GM18508 (cell line): ENCODE measurements around the gene DNM3.

Source experiments
- ATAC-seq: cut with Tn5 transposase; IDR thresholded peaks from one replicate; pipeline ENCODE4 v1.9.1; 2021; ENCODE audit warnings: moderate number of reproducible peaks; ENCODE audit not compliant: insufficient read depth, unreplicated experiment

DNM3 gene

GRCh38 chr1:172203135-172203823 is 362.0 kb downstream of the DNM3 start:
- ATAC-seq = no peak

DNA sequence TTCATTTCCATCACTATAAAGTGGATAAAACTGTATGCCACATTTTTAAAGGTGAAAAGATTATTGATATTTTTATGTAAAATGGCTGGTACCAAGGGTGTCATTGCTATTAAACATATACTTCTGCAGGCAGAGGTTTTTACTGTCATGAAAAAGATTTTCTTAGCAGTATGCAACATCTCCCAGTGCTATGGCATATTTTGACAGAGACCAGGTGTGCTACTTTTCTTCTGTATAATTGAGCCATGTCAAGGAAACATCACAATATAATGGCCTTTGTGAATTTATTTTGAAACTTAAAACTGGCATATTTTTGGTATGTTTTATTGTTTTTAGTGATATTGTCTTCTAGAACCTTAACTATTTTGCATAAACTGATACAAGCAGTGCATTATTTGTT is 362.6 kb downstream of the DNM3 start:
- ATAC-seq = no peak

- ATAC-seq = no peak
Observed at GRCh38 chr1:172206256-172206655, 365.0 kb downstream of the DNM3 start.

DNA sequence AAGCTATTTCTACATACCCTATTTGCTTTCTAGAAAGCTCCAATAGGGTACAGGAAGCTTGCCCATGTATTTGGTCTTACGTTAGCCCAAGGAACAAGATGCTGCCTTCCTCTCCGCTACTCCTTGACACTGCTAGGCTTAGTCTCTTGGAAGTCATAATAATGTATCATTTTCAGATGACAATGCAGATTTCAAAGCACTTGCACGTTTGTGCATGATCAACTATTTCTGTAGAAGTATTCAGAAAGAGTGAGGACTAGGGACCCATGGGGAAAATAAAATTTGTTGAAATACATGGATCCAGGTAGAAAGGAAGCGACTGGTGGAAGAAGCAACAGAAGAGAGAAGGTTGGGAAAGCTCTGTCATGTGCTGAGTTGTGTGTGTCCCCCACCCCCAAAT is 367.3 kb downstream of the DNM3 start:
- ATAC-seq = no peak

GRCh38 chr1:172211221-172211620 is 369.9 kb downstream of the DNM3 start:
- no peak for ATAC-seq

DNA sequence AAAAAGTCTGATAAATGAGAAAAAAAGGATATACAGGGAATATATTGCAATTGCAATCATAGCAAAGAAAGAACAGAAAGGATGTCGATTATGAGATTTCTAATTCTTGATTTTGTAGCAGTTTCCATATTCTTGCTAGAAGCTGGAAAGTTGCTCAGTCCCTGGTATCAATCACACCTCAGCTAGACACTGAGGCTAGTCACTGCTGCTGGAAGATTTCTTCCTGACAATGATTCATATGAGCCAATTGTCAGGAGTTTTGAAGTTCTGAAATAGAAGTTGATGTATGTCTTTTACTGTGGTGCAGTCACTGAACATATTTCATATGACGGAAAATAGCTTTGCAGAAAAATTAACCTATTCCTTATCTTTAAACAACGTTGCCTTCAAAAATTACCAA is 370.8 kb downstream of the DNM3 start:
- no peak for ATAC-seq

- no peak for ATAC-seq
Observed at GRCh38 chr1:172215006-172215405, 373.7 kb downstream of the DNM3 start.

DNA sequence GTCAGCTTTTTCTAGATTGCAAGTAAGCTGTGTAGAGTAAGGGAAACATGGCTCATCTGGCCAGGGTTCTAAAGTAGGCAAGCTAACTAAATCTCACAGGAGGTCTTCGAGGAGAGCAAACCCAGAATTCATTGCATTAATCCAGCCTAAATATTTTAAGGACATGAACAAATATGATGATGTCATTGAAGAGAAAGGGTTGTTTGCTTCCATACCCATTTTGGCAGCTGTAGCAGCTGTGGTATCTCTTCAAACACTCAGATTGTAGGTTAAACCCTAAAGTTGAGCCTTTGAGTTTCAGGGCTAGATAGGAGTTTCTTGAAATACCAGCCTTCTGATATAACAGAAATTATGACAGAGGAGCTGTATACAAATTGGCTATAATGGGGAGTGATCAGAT is 378.7 kb downstream of the DNM3 start:
- ATAC-seq = no peak

DNA sequence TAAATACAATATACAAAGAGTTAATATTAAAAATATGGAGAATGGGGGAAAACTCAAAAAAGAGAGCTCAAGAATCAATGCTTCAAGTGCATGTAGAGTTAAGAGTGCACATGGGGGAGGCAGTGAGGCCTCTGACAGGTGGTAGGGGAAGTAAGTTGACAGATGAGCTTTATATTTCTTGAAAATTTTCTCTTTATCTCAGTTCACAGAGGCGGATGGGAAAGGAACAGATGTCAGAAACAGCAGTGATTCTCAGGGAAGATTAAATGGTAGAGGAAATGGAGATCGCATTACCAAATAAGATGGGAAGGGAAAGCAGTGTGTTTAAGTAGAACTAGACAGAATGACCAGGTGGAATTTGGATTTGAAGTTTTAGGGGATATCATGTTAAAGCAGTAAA is 379.1 kb downstream of the DNM3 start:
- no peak for ATAC-seq

DNA sequence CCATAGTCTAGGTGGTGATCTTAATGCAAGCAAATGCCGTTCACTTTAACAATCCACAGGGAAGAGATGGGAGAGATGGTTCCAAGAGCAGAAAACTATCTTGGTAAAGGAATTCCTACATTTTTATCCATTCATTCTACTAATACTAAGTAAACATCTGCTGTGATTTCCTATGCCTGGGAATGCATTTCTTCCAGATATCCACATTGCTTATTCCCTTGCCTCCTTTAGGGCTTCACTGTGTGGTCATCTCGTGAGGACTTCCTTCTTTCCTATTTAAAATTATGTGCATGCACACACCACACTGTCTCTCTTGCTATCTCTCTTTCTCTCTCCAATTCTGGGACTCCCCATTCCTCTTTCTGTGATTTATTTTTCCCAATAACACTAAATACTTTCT is 380.1 kb downstream of the DNM3 start:
- ATAC-seq = no peak

DNA sequence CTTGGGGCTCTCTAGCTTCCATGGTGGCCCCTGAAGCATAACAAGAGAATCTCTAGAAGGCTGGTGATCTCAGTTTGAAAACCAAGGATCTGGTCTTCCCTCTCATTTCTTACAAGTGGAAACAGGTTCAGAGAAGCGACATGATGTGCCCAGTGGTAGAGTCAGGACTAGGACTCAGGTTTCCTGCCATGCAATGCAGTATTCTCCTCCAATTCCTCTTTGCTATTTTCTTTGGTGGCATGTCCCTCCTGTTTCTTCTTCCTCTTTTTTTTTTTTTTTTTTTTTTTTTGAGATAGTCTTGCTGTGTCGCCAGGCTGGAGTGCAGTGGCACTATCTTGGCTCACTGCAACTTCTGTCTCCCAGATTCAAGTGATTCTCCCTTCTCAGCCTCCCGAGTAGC is 383.6 kb downstream of the DNM3 start:
- ATAC-seq = no peak

DNA sequence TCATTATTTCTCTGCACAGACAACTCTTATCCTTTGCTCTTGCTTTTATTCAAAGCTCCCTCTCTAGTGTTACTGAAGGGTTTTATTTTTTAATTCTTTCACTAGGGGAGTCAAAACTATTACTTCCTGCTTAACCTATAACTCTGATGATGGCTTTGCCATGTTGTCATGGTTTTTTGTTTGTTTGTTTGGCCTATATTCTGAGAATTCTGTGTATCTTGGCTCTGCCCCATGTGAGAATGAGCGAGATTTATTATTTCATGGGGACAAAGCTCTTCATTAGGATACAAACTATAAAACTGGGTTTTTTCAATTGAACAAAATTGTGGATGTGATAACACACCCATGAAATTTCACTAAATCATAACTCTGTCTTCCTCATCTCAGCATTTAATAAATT is 388.6 kb downstream of the DNM3 start:
- no peak for ATAC-seq

- no peak for ATAC-seq
Observed at GRCh38 chr1:172230526-172230925, 389.2 kb downstream of the DNM3 start.

DNA sequence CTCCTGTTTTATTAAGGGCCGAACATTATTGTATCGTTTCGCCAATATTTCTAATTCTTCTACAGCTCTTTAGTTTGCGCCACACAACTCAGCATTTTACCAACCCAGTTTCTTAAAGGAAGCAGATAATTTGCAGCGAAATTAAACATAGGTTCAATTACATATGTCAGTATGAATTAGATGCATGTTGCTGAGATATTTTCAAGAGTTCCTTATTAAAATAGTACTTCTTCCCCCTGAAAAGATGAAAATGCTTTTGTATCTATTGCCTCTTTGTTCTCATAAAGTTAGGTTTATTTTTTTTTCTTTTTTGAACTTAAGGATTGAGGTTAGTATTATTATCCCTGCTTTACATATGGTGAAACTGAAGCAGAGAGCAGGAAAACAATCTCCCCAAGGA is 395.7 kb downstream of the DNM3 start:
- no peak for ATAC-seq

- no peak for ATAC-seq
Observed at GRCh38 chr1:172238158-172238557, 396.9 kb downstream of the DNM3 start.

- ATAC-seq = no peak
Observed at GRCh38 chr1:172238965-172239364, 397.7 kb downstream of the DNM3 start.

- ATAC-seq = no peak
Observed at GRCh38 chr1:172239901-172240300, 398.6 kb downstream of the DNM3 start.

- no peak for ATAC-seq
Observed at GRCh38 chr1:172241540-172241939, 400.2 kb downstream of the DNM3 start.

DNA sequence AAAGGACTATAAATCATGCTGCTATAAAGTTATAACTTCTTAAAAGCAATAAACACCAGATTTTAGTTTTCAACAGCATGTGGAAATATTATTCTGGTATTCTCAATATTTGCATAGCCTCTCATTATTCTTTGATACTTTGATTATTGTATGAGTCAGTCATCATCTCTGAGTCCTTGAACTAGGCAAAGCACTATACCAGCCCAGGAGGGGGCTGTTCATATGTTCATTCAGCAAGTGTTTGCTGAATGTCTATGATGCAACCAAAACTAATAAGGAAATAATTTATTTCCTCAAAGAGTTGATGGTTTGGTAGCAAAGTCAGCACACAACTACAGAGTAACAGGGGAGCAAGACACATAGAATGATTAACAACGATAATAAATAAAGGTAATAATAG is 403.6 kb downstream of the DNM3 start:
- ATAC-seq = no peak

DNA sequence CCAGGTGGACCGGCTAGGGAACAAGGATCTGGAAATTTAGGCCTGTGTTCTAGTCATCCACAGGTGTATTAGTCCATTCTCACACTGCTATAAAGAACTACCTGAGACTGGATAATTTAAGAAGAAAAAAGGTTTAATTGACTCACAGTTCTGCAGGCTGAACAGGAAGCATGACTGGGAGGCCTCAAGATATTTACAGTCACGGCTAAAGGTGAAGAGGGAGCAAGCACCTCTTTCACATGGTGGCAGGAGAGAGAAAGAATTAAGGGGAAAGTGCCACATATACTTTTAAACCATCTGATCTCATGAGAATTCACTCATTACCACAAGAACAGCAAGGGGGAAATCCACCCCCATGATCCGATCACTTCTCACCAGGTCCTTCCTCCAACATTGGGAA is 404.5 kb downstream of the DNM3 start:
- no peak for ATAC-seq

- no peak for ATAC-seq
Observed at GRCh38 chr1:172246521-172247390, 405.5 kb downstream of the DNM3 start.

DNA sequence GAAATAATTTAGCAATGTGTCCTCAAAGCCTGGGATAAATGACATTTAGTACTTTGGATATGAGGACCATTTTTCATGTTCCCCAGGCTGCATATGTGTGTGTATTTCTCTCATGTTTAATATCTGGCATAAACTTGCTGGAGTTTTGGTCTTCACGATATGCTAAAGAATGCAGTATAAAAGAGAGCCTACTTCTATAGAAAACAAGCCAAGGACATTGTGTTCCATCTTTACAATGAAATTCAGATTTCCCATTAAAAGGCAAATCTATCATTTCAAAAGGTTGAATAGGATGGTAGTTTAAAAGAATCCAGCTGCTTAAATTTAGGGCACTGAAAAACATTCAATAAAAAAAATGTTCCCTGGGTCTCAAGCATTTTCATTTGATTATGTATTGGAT is 410.2 kb downstream of the DNM3 start:
- no peak for ATAC-seq
